B cell (primary cell): ENCODE measurements around the gene HTR6. TPM values are rescaled to one million over a fixed set of nuclear protein-coding genes. Genes with fewer than 3 reads are reported as not detected.

Experiments used
- polyA plus RNA-seq: library from polyadenylated mRNA; depleted of rRNA; stranded (reverse); fragments of >200 nt; gene quantifications from 2 replicates; pipeline ENCODE4 v1.2.3, GENCODE V29; 2012
- total RNA-seq, 2 donors: library from RNA; stranded (reverse); fragments of 120-200 nt in 1 of 2; gene quantifications; 1 replicate in 1 of 2; 2 replicates in 1 of 2; pipeline versions ENCODE4 v1.2.3 to v1.2.4, GENCODE V29; 2013 to 2022

Gene HTR6
- total and polyA plus RNA-seq, 2 donors (not counting 1 experiment from before 2014, with no cell fraction given), result not detected

Other genes with a start within 250 kb of the HTR6 start
- 193 and 201 TPM in 2 replicates for gene CAPZB, start 179.3 kb upstream of the HTR6 start, total RNA-seq
- 104 and 126 TPM in 2 replicates for gene CAPZB, start 179.3 kb upstream of the HTR6 start, polyA plus RNA-seq
- 0.74 TPM in 1 of 2 replicates, not detected in the other for gene NBL1, start 20.6 kb upstream of the HTR6 start, total RNA-seq
- 0.66 and 0.97 TPM in 2 replicates for gene NBL1, start 20.6 kb upstream of the HTR6 start, polyA plus RNA-seq
- 30.4 and 31.3 TPM in 2 replicates for gene TMCO4, start 135.0 kb downstream of the HTR6 start, total RNA-seq
- 17.3 and 21.7 TPM in 2 replicates for gene TMCO4, start 135.0 kb downstream of the HTR6 start, polyA plus RNA-seq
- not detected in 2 replicates for gene RNF186, start 150.4 kb downstream of the HTR6 start, total RNA-seq
- not detected in 2 replicates for gene RNF186, start 150.4 kb downstream of the HTR6 start, polyA plus RNA-seq
- gene OTUD3, start 217.5 kb downstream of the HTR6 start, total RNA-seq, result 19.0 and 19.6 TPM in 2 replicates
- gene OTUD3, start 217.5 kb downstream of the HTR6 start, polyA plus RNA-seq, result 4.2 and 6.6 TPM in 2 replicates